ENCODE data around the gene FAM222A.

The FAM222A gene

GRCh38 chr12:109773384-109774011, 59.9 kb downstream of the FAM222A start:
- no peak for DNase-seq (ENCODE audit: low read depth)

- DNase-seq (ENCODE audit: low read depth) = peak; percentile 10
Observed at GRCh38 chr12:109775172-109775881, 61.7 kb downstream of the FAM222A start.

- no peak for DNase-seq (ENCODE audit: low read depth)
Observed at GRCh38 chr12:109776624-109777023, 63.0 kb downstream of the FAM222A start.

- peak; percentile 2 for DNase-seq (ENCODE audit: low read depth)
Observed at GRCh38 chr12:109777544-109777943, 63.9 kb downstream of the FAM222A start.

- DNase-seq (ENCODE audit: low read depth) = no peak
Observed at GRCh38 chr12:109778684-109779083, 65.1 kb downstream of the FAM222A start.

GRCh38 chr12:109779382-109779781, 65.8 kb downstream of the FAM222A start:
- DNase-seq (ENCODE audit: low read depth) = no peak

GRCh38 chr12:109781668-109782325, 68.2 kb downstream of the FAM222A start:
- DNase-seq (ENCODE audit: low read depth) = no peak

- no peak for DNase-seq (ENCODE audit: low read depth)
Observed at GRCh38 chr12:109782326-109782703, 68.7 kb downstream of the FAM222A start.

- no peak for DNase-seq (ENCODE audit: low read depth)
Observed at GRCh38 chr12:109783135-109783964, 69.7 kb downstream of the FAM222A start.

- DNase-seq (ENCODE audit: low read depth) = no peak
Observed at GRCh38 chr12:109783965-109784244, 70.3 kb downstream of the FAM222A start.

- DNase-seq (ENCODE audit: low read depth) = no peak
Observed at GRCh38 chr12:109785854-109786253, 72.2 kb downstream of the FAM222A start.

GRCh38 chr12:109786799-109787198, 73.2 kb downstream of the FAM222A start:
- no peak for DNase-seq (ENCODE audit: low read depth)

- no peak for DNase-seq (ENCODE audit: low read depth)
Observed at GRCh38 chr12:109789526-109790048, 76.0 kb downstream of the FAM222A start.

GRCh38 chr12:109792992-109793391, 79.4 kb downstream of the FAM222A start:
- DNase-seq (ENCODE audit: low read depth) = no peak

- DNase-seq (ENCODE audit: low read depth) = no peak
Observed at GRCh38 chr12:109793411-109793810, 79.8 kb downstream of the FAM222A start.

GRCh38 chr12:109793826-109794501, 80.3 kb downstream of the FAM222A start:
- no peak for DNase-seq (ENCODE audit: low read depth)

- DNase-seq (ENCODE audit: low read depth) = no peak
Observed at GRCh38 chr12:109795023-109795422, 81.4 kb downstream of the FAM222A start.

GRCh38 chr12:109796057-109796456, 82.4 kb downstream of the FAM222A start:
- no peak for DNase-seq (ENCODE audit: low read depth)

- DNase-seq (ENCODE audit: low read depth) = no peak
Observed at GRCh38 chr12:109797905-109798669, 84.5 kb downstream of the FAM222A start.

- no peak for DNase-seq (ENCODE audit: low read depth)
Observed at GRCh38 chr12:109798691-109799090, 85.1 kb downstream of the FAM222A start.

GRCh38 chr12:109800536-109800935, 86.9 kb downstream of the FAM222A start:
- no peak for DNase-seq (ENCODE audit: low read depth)
